ENCODE data around the gene ALMS1. TPM values are rescaled to one million over a fixed set of nuclear protein-coding genes. Genes with fewer than 3 reads are reported as not detected.

ALMS1 gene
- total and polyA plus RNA-seq, 2 of the 8 experiments (the other 6 are each of a cell fraction or from before 2014, with no cell fraction given): 21.8 to 45.6 TPM

- H2AK5ac ChIP-seq (ENCODE audit: low read depth, low read length): no peak overlapping the region
- H4K8ac ChIP-seq (ENCODE audit: extremely low read depth, insufficient read depth, low read length): no peak overlapping the region
- H4K20me1 ChIP-seq (replicated peaks in 1 of 2; ENCODE audit: control insufficient read depth in 1 of 2, insufficient read depth in 2 of 2, low read length in 2 of 2): peaks cover 0 to 1% of the 10 kb centered on the region in 2 experiments
- H3K14ac ChIP-seq (ENCODE audit: insufficient read length): no peak overlapping the region
- no peak overlapping the region for H4K5ac ChIP-seq (ENCODE audit: insufficient read length, low read depth, low read length)
- H3K36me3 ChIP-seq (ENCODE audit: control insufficient read depth in 2 of 4, insufficient read depth in 4 of 4, low read length in 3 of 4): peaks cover 0 to 14% (median 6%) of the 10 kb centered on the region in 4 experiments; a peak in 5 of 8 replicates
- ChIA-PET POLR2A (ENCODE audit: partially characterized antibody) (no interaction called here), CTCF (ENCODE audit: partially characterized antibody) (no interaction called here)
- H3K79me1 ChIP-seq (ENCODE audit: low read depth, low read length): no peaks in the 10 kb centered on the region
- H3K79me2 ChIP-seq (ENCODE audit: control insufficient read depth in 1 of 2, insufficient read depth in 2 of 2, low read length in 2 of 2): no peaks in the 10 kb centered on the region
- no peak overlapping the region for H3K56ac ChIP-seq (replicated peaks; ENCODE audit: insufficient read length, low read depth, low read length)
- H3K4ac ChIP-seq (replicated peaks; ENCODE audit: insufficient read length, low read depth, low read length): no peak overlapping the region
- H3K9me3 ChIP-seq (ENCODE audit: insufficient read depth in 2 of 2, low read depth in 1 of 2, low read length in 1 of 2): no peaks in the 10 kb centered on the region
- no peak overlapping the region for H2BK15ac ChIP-seq (ENCODE audit: low read length)
- no peak overlapping the region for H2BK20ac ChIP-seq (ENCODE audit: low read length)
- H3K9ac ChIP-seq (replicated peaks in 1 of 4; ENCODE audit: extremely low read depth in 1 of 4, low read depth in 3 of 4, low read length in 3 of 4): no peak overlapping the region; a peak in 1 of 7 replicates
- no peaks in the 10 kb centered on the region for H3K27me3 ChIP-seq (replicated peaks in 1 of 4; ENCODE audit: control insufficient read depth in 3 of 4, extremely low read depth in 1 of 4, insufficient read depth in 3 of 4, low read length in 3 of 4)
- no peak overlapping the region for H3K23ac ChIP-seq (ENCODE audit: insufficient read length)
- H2BK120ac ChIP-seq (replicated peaks; ENCODE audit: low read depth, low read length): no peak overlapping the region
- H2BK5ac ChIP-seq (ENCODE audit: low read depth, low read length): no peak overlapping the region
- H3K4me2 ChIP-seq (ENCODE audit: insufficient read depth in 1 of 2, low read depth in 2 of 2, low read length in 2 of 2): no peak overlapping the region
- H2AFZ ChIP-seq (ENCODE audit: low read length): no peak overlapping the region
- no peak overlapping the region for H4K91ac ChIP-seq (replicated peaks; ENCODE audit: insufficient read length, low read length)
- H3K4me3 ChIP-seq (ENCODE audit: extremely low read depth in 1 of 4, insufficient read depth in 2 of 4, low read depth in 3 of 4, low read length in 4 of 4): no peak overlapping the region
- no peak overlapping the region for H3K18ac ChIP-seq (ENCODE audit: extremely low read depth, low read length)
- H3K27ac ChIP-seq (ENCODE audit: low read depth, low read length): no peak overlapping the region
- no peaks in the 10 kb centered on the region for H3K23me2 ChIP-seq (ENCODE audit: low read depth, low read length)
- H2BK12ac ChIP-seq (ENCODE audit: low read depth, low read length): no peak overlapping the region
- DNase-seq (ENCODE audit: low read depth in 1 of 2, low spot score in 2 of 2) (no peak), FAIRE-seq (no peak)
- WGBS, 2 experiments (ENCODE audit: extremely low coverage in 1 of 2, insufficient coverage in 1 of 2, insufficient read length in 1 of 2, insufficient replicate concordance in 2 of 2, low coverage in 1 of 2, low lambda C conversion rate in 2 of 2, missing lambda C conversion rate in 1 of 2): 86% methylated on average over 3 of the region's 3 CpGs; no CpG with 5 or more reads in 1 of the 2 experiments
- no peaks in the 10 kb centered on the region for H3K4me1 ChIP-seq (replicated peaks in 1 of 4; ENCODE audit: control insufficient read depth in 3 of 4, insufficient read depth in 4 of 4, low read length in 3 of 4)
- TF ChIP-seq SP4 (IDR thresholded peaks at IDR 0.05; ENCODE audit: low read length) (no peak), EGR1 (IDR thresholded peaks at IDR 0.05; ENCODE audit: borderline replicate concordance, low read depth, low read length) (no peak), HDAC6 (IDR thresholded peaks at IDR 0.05; ENCODE audit: low read depth, low read length) (no peak), RBBP5 (IDR thresholded peaks at IDR 0.05; ENCODE audit: borderline replicate concordance, low read depth, low read length) (no peak), KDM5A (IDR thresholded peaks at IDR 0.05; ENCODE audit: low read length) (no peak), SIRT6 (IDR thresholded peaks at IDR 0.05; ENCODE audit: low read length) (no peak), CTBP2 (IDR thresholded peaks at IDR 0.05; ENCODE audit: borderline replicate concordance, insufficient read depth, insufficient read length, low read length) (no peak), FOSL1 (IDR thresholded peaks at IDR 0.05; ENCODE audit: insufficient read depth, low read depth, low read length) (no peak), GABPA (IDR thresholded peaks at IDR 0.05; ENCODE audit: borderline replicate concordance, insufficient read depth, low read length) (no peak)
- TF ChIP-seq, protein P1, sequence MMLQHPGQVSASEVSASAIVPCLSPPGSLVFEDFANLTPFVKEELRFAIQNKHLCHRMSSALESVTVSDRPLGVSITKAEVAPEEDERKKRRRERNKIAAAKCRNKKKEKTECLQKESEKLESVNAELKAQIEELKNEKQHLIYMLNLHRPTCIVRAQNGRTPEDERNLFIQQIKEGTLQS (IDR thresholded peaks at IDR 0.05; ENCODE audit: insufficient read depth, low read depth, low read length): no peak
- TF ChIP-seq, protein P2, sequence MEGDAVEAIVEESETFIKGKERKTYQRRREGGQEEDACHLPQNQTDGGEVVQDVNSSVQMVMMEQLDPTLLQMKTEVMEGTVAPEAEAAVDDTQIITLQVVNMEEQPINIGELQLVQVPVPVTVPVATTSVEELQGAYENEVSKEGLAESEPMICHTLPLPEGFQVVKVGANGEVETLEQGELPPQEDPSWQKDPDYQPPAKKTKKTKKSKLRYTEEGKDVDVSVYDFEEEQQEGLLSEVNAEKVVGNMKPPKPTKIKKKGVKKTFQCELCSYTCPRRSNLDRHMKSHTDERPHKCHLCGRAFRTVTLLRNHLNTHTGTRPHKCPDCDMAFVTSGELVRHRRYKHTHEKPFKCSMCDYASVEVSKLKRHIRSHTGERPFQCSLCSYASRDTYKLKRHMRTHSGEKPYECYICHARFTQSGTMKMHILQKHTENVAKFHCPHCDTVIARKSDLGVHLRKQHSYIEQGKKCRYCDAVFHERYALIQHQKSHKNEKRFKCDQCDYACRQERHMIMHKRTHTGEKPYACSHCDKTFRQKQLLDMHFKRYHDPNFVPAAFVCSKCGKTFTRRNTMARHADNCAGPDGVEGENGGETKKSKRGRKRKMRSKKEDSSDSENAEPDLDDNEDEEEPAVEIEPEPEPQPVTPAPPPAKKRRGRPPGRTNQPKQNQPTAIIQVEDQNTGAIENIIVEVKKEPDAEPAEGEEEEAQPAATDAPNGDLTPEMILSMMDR (IDR thresholded peaks at IDR 0.05; ENCODE audit: control extremely low read depth in 1 of 3, insufficient read depth in 1 of 3, low read depth in 1 of 3, low read length in 3 of 3): no peak
Observed at GRCh38 chr2:73426176-73426575, 40.5 kb downstream of the ALMS1 start.
